T-cell (primary cell): Measurements from ENCODE around the gene KRTAP12-1. TPM values are rescaled to one million over a fixed set of nuclear protein-coding genes. Genes with fewer than 3 reads are reported as not detected.

Experiments
- ATAC-seq, 4 experiments: fragments of 200-7000 bp in 3 of 4; fragments of 150-1000 bp in 1 of 4; cut with Tn5 transposase; replicated peaks in 1 of 4; 1 replicate in 3 of 4; 2 replicates in 1 of 4; pipeline ENCODE4 v1.10.0; 2021; ENCODE audit warnings: moderate library complexity in 3 of 4, mild to moderate bottlenecking in 2 of 4, moderate number of reproducible peaks in 1 of 4
- CTCF ChIA-PET, 2 donors: fragments of 300-600 bp; sonication (Branson Sonifier 250); formaldehyde crosslinking; loops; one replicate each; lab custom pipeline; 2022; ENCODE audit warnings: antibody characterized with exemption in 2 of 2; lab: Charles Lee
- POLR2A ChIA-PET, 2 donors: fragments of 300-600 bp; sonication (Branson Sonifier 250); formaldehyde crosslinking; loops; one replicate each; lab custom pipeline; 2022; ENCODE audit warnings: antibody characterized with exemption in 2 of 2; lab: Charles Lee
- DNase-seq, 35 experiments: peaks; one replicate each; pipeline versions ENCODE4 v3.0.0 to v3.0.0-alpha.2; 2013 to 2023
- H3K27ac ChIP-seq: one replicate; pipeline ENCODE4 v1.5.1; 2013; ENCODE audit warnings: low read length
- H3K27me3 ChIP-seq, 2 experiments: replicated peaks in 1 of 2; 1 replicate in 1 of 2; 2 replicates in 1 of 2; pipeline versions ENCODE4 v1.6.1 to v1.7.0; 2013; ENCODE audit warnings: low read length in 1 of 2, mixed read lengths in 1 of 2; ENCODE audit not compliant: control insufficient read depth in 2 of 2, insufficient read depth in 2 of 2; ENCODE audit errors: extremely low read depth in 1 of 2
- H3K36me3 ChIP-seq, 2 donors: 1 replicate in 1 of 2; 2 replicates in 1 of 2; pipeline versions ENCODE4 v1.6.1 to v1.7.0; 2013; ENCODE audit warnings: low read length in 1 of 2; ENCODE audit not compliant: control insufficient read depth in 2 of 2, insufficient read depth in 1 of 2; ENCODE audit errors: extremely low read depth in 1 of 2
- H3K4me1 ChIP-seq, 2 experiments: 1 replicate in 1 of 2; 2 replicates in 1 of 2; pipeline versions ENCODE4 v1.6.1 to v1.7.0; 2013; ENCODE audit warnings: low read length in 2 of 2, mixed read lengths in 1 of 2; ENCODE audit not compliant: insufficient read depth in 2 of 2, control insufficient read depth in 1 of 2; ENCODE audit errors: extremely low read depth in 1 of 2
- H3K4me3 ChIP-seq, 2 donors: 1 replicate in 1 of 2; 2 replicates in 1 of 2; pipeline versions ENCODE4 v1.5.1 to v1.7.0; 2013; ENCODE audit warnings: mild to moderate bottlenecking in 2 of 2, low read length in 1 of 2, moderate library complexity in 1 of 2; ENCODE audit not compliant: control insufficient read depth in 1 of 2; ENCODE audit errors: extremely low read depth in 1 of 2
- H3K9me3 ChIP-seq: 2 replicates; pipeline ENCODE4 v1.7.0; 2013
- H3K27ac Mint-ChIP-seq, 2 donors: one replicate each; pipeline ENCODE4 v1.8.0; 2020 to 2021; ENCODE audit warnings: mild to moderate bottlenecking in 2 of 2, mixed read lengths in 2 of 2
- H3K27me3 Mint-ChIP-seq, 2 donors: one replicate each; pipeline ENCODE4 v1.8.0; 2021 to 2022; ENCODE audit warnings: mixed read lengths in 2 of 2
- H3K36me3 Mint-ChIP-seq: one replicate; pipeline ENCODE4 v1.8.0; 2021; ENCODE audit warnings: mixed read lengths
- H3K4me1 Mint-ChIP-seq, 3 donors: one replicate each; pipeline ENCODE4 v1.8.0; 2020 to 2022; ENCODE audit warnings: mixed read lengths in 3 of 3, mild to moderate bottlenecking in 1 of 3
- H3K4me3 Mint-ChIP-seq, 3 donors: one replicate each; pipeline ENCODE4 v1.8.0; 2020 to 2022; ENCODE audit warnings: mild to moderate bottlenecking in 3 of 3, mixed read lengths in 3 of 3, moderate library complexity in 3 of 3
- H3K9me3 Mint-ChIP-seq, 3 donors: one replicate each; pipeline ENCODE4 v1.8.0; 2020 to 2022; ENCODE audit warnings: mixed read lengths in 3 of 3
- WGBS: methylation state at CpG from one replicate; pipeline ENCODE4 v1.1.5; 2013; ENCODE audit warnings: missing lambda C conversion rate; ENCODE audit not compliant: insufficient coverage; 5-methylcytosine and 5-hydroxymethylcytosine counted together
- total RNA-seq, 35 experiments: library from RNA in 6 of 35; stranded (reverse) in 6 of 35; fragments of 120-200 nt in 1 of 35; gene quantifications; one replicate each; pipeline versions ENCODE4 v1.2.1 to v1.2.4 and lab custom pipeline; 2013 to 2026

KRTAP12-1 gene
- total RNA-seq, 5 donors from 2014 or later (not counting 1 experiment from before 2014, with no cell fraction given): not detected

GRCh38 chr21:44720170-44720569, 38.2 kb upstream of the KRTAP12-1 start:
- CTCF ChIA-PET: interaction anchor here in 1 of 2 donors (0.6 kb wide), 1 partner anchor 62 kb away, joined by 3 read pairs; the partner anchor contains the start of gene KRTAP12-3
- POLR2A ChIA-PET: no interaction called here

GRCh38 chr21:44718571-44718970, 36.6 kb upstream of the KRTAP12-1 start:
- Mint-ChIP-seq H3K4me1 (peaks cover 14 to 17% (median 16%) of the 10 kb centered on the region in 3 donors), H3K9me3 (peaks cover 0 to 5% (median 3%) of the 10 kb centered on the region in 3 donors), H3K36me3 (peaks cover 4% of the 10 kb centered on the region), H3K4me3 (no peak overlapping the region), H3K27me3 (peaks cover 38 to 52% of the 10 kb centered on the region in 2 donors), H3K27ac (no peak overlapping the region)
- Histone ChIP-seq H3K9me3 (no peaks in the 10 kb centered on the region), H3K27me3 (peaks cover 17 to 47% of the 10 kb centered on the region in 2 experiments), H3K4me3 (no peak overlapping the region), H3K4me1 (peaks cover 0 to 11% of the 10 kb centered on the region in 2 experiments), H3K36me3 (no peaks in the 10 kb centered on the region), H3K27ac (no peak overlapping the region)
- POLR2A ChIA-PET: no interaction called here
- peak in 1 of 35 experiments; percentile 11 for DNase-seq
- WGBS: 42% methylated on average over 3 of the region's 6 CpGs
- CTCF ChIA-PET: no interaction called here
- no peak for ATAC-seq

More at GRCh38 chr21:44720170-44720569, 38.2 kb upstream of the KRTAP12-1 start:
- peaks cover 0 to 17% of the 10 kb centered on the region in 2 experiments for H3K4me1 ChIP-seq
- no peak overlapping the region for H3K27ac Mint-ChIP-seq
- peaks cover 4% of the 10 kb centered on the region for H3K36me3 Mint-ChIP-seq
- no peaks in the 10 kb centered on the region for H3K36me3 ChIP-seq
- H3K9me3 Mint-ChIP-seq: peaks cover 0 to 5% (median 3%) of the 10 kb centered on the region in 3 donors
- peaks cover 11 to 14% (median 13%) of the 10 kb centered on the region in 3 donors for H3K4me1 Mint-ChIP-seq
- H3K27ac ChIP-seq: no peak overlapping the region
- peaks cover 24 to 47% of the 10 kb centered on the region in 2 donors for H3K27me3 Mint-ChIP-seq
- peaks cover 7 to 48% of the 10 kb centered on the region in 2 experiments for H3K27me3 ChIP-seq
- no peak overlapping the region for H3K4me3 ChIP-seq
- no peak overlapping the region for H3K4me3 Mint-ChIP-seq
- no peaks in the 10 kb centered on the region for H3K9me3 ChIP-seq
- ATAC-seq: no peak
- WGBS: 20% methylated on average over 1 of the region's 2 CpGs
- DNase-seq: no peak

GRCh38 chr21:44718093-44718492, 36.1 kb upstream of the KRTAP12-1 start:
- DNase-seq (no peak), ATAC-seq (no peak)
- H3K27me3 ChIP-seq: peaks cover 17 to 48% of the 10 kb centered on the region in 2 experiments
- H3K4me3 ChIP-seq: no peak overlapping the region
- Mint-ChIP-seq H3K9me3 (peaks cover 0 to 5% (median 3%) of the 10 kb centered on the region in 3 donors), H3K4me3 (no peak overlapping the region), H3K27ac (no peak overlapping the region), H3K27me3 (peaks cover 38 to 54% of the 10 kb centered on the region in 2 donors), H3K36me3 (peaks cover 4% of the 10 kb centered on the region), H3K4me1 (peaks cover 11 to 13% (median 12%) of the 10 kb centered on the region in 3 donors)
- no peaks in the 10 kb centered on the region for H3K9me3 ChIP-seq
- no peak overlapping the region for H3K27ac ChIP-seq
- ChIA-PET CTCF (no interaction called here), POLR2A (no interaction called here)
- WGBS: 40% methylated on average over 1 of the region's 2 CpGs
- H3K36me3 ChIP-seq: no peaks in the 10 kb centered on the region
- peaks cover 0 to 6% of the 10 kb centered on the region in 2 experiments for H3K4me1 ChIP-seq

GRCh38 chr21:44716984-44717383, 35.0 kb upstream of the KRTAP12-1 start:
- H3K27me3 ChIP-seq: peaks cover 17 to 48% of the 10 kb centered on the region in 2 experiments
- no peak overlapping the region for H3K4me3 ChIP-seq
- Mint-ChIP-seq H3K4me3 (no peak overlapping the region), H3K9me3 (peaks cover 0 to 5% (median 3%) of the 10 kb centered on the region in 3 donors), H3K36me3 (peaks cover 4% of the 10 kb centered on the region), H3K27ac (no peak overlapping the region), H3K27me3 (peaks cover 41 to 53% of the 10 kb centered on the region in 2 donors), H3K4me1 (peaks cover 5 to 8% (median 6%) of the 10 kb centered on the region in 3 donors)
- ATAC-seq: no peak
- DNase-seq: no peak
- H3K27ac ChIP-seq: no peak overlapping the region
- no peaks in the 10 kb centered on the region for H3K9me3 ChIP-seq
- ChIA-PET CTCF (no interaction called here), POLR2A (no interaction called here)
- H3K4me1 ChIP-seq: peaks cover 0 to 6% of the 10 kb centered on the region in 2 experiments
- no peaks in the 10 kb centered on the region for H3K36me3 ChIP-seq

GRCh38 chr21:44714905-44715304, 32.9 kb upstream of the KRTAP12-1 start:
- Histone ChIP-seq H3K4me3 (no peak overlapping the region), H3K4me1 (peaks cover 0 to 26% of the 10 kb centered on the region in 2 experiments), H3K27me3 (peaks cover 15 to 60% of the 10 kb centered on the region in 2 experiments), H3K27ac (no peak overlapping the region), H3K36me3 (no peaks in the 10 kb centered on the region), H3K9me3 (no peaks in the 10 kb centered on the region)
- ATAC-seq: no peak
- Mint-ChIP-seq H3K27me3 (peaks cover 44 to 60% of the 10 kb centered on the region in 2 donors), H3K4me3 (no peak overlapping the region), H3K27ac (no peak overlapping the region), H3K4me1 (peaks cover 20 to 24% (median 22%) of the 10 kb centered on the region in 3 donors), H3K36me3 (peaks cover 4% of the 10 kb centered on the region), H3K9me3 (peaks cover 0 to 5% (median 3%) of the 10 kb centered on the region in 3 donors)
- 17% methylated on average over 1 of the region's 8 CpGs for WGBS
- CTCF ChIA-PET: no interaction called here
- POLR2A ChIA-PET: no interaction called here
- DNase-seq: no peak

GRCh38 chr21:44713846-44714245, 31.9 kb upstream of the KRTAP12-1 start:
- POLR2A ChIA-PET: no interaction called here
- Mint-ChIP-seq H3K27me3 (peaks cover 50 to 68% of the 10 kb centered on the region in 2 donors), H3K4me1 (peaks cover 28 to 34% (median 32%) of the 10 kb centered on the region in 3 donors), H3K9me3 (peaks cover 0 to 5% (median 3%) of the 10 kb centered on the region in 3 donors), H3K36me3 (peaks cover 4% of the 10 kb centered on the region), H3K27ac (peak overlapping the region in 1 of 2 donors; percentile 44), H3K4me3 (no peak overlapping the region)
- H3K4me1 ChIP-seq: peaks cover 0 to 37% of the 10 kb centered on the region in 2 experiments
- CTCF ChIA-PET: no interaction called here
- no peaks in the 10 kb centered on the region for H3K9me3 ChIP-seq
- DNase-seq: peak in 1 of 35 experiments; percentile 7
- no peaks in the 10 kb centered on the region for H3K36me3 ChIP-seq
- WGBS: 82% methylated on average over 10 of the region's 10 CpGs
- no peak overlapping the region for H3K4me3 ChIP-seq
- peaks cover 15 to 71% of the 10 kb centered on the region in 2 experiments for H3K27me3 ChIP-seq
- no peak for ATAC-seq
- H3K27ac ChIP-seq: no peak overlapping the region
